GM12872 (cell line): ENCODE data around the gene GSS.

ENCODE experiments used
- TF ChIP-seq, protein P1 (sequence below): IDR thresholded peaks from 3 replicates; pipeline ENCODE4 v1.5.1; 2011; ENCODE audit warnings: low read depth, mild to moderate bottlenecking, low read length, moderate library complexity; ENCODE audit not compliant: insufficient read depth

Gene GSS

DNA sequence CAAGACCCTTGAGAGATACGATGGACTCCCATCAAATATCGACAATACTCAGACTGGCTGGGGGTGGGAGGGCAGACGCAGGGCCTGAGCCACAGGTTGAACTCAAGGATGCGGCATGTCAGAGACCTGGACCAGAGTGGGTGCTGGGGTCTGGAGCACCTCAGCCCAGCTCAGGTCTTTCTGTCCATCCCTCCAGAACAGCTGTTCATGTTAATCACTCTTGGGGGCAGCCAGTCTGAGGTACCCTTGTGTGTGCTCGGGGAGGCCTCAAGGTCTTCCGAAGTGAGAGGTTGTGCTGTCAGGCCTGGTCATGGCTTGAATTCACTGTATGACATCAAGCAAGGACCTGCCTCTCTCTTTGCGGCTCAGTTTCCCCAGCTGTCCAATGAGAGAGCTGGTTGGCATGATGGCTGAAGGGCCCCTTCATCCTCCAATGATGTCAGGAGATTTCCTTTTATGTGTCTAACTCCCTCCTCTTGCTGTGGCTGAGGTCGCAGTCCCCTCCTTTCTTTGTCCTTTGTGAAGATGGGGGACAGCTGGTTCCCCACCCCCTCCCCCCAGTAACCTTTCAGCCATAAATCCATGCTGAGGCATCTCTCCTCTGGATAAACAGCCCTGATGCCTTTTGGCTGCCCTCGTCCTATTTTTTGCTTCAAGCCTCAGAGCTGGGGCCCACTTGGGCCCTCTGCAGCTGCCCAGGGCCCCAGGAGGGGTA lies 15.4 kb upstream of the GSS start:
- TF ChIP-seq, protein P1, sequence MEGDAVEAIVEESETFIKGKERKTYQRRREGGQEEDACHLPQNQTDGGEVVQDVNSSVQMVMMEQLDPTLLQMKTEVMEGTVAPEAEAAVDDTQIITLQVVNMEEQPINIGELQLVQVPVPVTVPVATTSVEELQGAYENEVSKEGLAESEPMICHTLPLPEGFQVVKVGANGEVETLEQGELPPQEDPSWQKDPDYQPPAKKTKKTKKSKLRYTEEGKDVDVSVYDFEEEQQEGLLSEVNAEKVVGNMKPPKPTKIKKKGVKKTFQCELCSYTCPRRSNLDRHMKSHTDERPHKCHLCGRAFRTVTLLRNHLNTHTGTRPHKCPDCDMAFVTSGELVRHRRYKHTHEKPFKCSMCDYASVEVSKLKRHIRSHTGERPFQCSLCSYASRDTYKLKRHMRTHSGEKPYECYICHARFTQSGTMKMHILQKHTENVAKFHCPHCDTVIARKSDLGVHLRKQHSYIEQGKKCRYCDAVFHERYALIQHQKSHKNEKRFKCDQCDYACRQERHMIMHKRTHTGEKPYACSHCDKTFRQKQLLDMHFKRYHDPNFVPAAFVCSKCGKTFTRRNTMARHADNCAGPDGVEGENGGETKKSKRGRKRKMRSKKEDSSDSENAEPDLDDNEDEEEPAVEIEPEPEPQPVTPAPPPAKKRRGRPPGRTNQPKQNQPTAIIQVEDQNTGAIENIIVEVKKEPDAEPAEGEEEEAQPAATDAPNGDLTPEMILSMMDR = no peak

DNA sequence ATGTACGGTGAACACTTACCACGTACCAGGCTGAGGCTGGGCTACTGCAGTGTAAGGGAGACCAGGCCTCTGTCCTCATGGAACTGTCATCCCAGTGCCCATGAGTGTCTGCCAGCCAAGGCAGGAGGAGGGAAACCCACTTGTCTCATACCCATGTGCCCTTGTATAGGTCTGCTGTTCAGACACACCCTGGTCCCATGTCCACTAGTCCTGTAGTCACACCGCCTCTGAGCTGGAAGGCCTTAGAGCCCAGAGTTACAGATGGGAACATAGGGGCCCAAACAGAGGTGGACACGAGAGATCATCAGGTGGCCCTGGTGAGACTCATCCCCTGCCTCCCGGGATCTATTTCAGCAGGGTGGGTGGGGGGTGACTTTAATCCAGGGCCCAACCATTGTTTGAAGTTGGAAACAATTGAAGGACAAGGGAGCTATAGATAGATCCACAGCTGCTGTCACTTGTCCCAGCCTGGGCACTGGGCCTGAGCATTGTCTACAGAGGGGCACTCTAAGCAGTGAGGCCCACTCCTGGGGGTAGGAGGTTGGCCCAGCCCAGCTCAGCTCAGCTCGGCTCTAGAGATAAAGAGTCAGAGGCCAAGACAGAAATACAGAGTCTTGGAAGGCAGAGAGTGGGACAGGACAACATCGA lies 14.7 kb upstream of the GSS start:
- TF ChIP-seq, protein P1 = no peak

GRCh38 chr20:34968042-34968775 lies 12.6 kb upstream of the GSS start:
- TF ChIP-seq, protein P1 = no peak

DNA sequence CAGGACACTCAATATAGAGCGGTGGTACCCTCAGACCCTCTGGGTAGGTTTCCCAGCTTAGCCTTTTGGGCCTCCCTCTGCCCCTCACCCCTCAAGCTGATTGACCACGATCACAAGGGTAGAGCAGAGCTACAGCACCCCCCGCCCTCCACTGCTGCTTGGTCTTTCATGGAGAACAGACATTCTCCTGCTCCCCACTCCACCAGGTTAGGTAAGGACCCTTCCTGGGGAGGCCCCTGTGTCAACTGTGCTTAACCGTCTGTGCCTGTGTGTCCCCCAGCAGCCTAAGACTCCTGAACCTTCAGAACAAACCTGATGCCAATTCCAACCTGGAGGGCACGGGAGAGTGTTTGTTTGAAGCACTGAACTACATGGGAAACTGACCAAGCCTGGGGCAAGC lies 11.8 kb upstream of the GSS start:
- TF ChIP-seq, protein P1 = no peak

- TF ChIP-seq, protein P1 = no peak
Measured at GRCh38 chr20:34965051-34965450, 9.4 kb upstream of the GSS start.

- TF ChIP-seq, protein P1 = no peak
Measured at GRCh38 chr20:34964486-34964885, 8.9 kb upstream of the GSS start.

DNA sequence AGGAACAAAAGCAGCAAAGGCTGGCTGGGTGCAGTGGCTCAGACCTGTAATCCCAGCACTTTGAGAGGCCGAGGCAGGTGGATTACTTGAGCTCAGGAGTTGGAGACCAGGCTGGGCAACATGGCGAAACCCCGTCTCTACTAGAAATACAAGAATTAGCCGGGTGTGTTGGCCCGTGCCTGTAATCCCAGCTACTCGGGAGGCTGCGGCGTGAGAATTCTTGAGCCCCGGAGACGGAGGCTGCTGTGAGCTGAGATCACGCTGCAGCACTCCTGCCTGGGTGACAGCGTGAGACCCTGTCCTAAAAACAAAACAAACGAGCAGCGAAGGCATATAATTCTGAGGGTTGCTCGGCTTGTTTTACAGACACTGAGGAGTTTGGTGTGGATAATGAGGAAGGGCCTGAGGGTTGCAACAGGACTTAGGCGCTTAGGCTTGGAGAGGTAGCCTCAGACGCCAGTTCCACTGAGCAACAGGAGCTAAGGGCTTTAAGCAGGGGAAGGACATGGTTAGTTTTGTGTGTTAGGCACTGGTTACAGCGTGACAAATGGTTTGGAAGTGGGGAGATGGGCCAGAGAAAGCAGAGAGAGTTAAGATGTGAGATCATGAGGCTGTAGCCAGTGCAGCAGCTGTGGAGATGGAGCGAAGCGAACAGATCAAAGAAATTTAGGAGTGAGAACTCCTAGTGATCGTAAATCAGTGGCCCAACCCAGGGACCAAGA lies 1.3 kb upstream of the GSS start:
- TF ChIP-seq, protein P1 = no peak
